Hepatic stellate cell (primary cell): ENCODE results near the gene MEIKIN.
A peak's percentile ranks its signal among the peaks of the same experiment; 100 is the strongest.
"Not testable (repeated sequence)": the region's sequence is repeated elsewhere in the genome, so short reads cannot be mapped to it uniquely, and the experiment has no call there.

Experiments used
- DNase-seq: peaks from one replicate; pipeline ENCODE4 v3.0.0; 2011; ENCODE audit warnings: low spot score

MEIKIN gene

GRCh38 chr5:131810510-131811249 is 134.8 kb downstream of the MEIKIN start:
- peak; percentile 32 for DNase-seq

GRCh38 chr5:131796793-131797693 is 148.4 kb downstream of the MEIKIN start, which contains the start of gene FNIP1:
Gene FNIP1 (minus strand): TSS chr5:131797017. CDS start chr5:131796921, 96 bp downstream.
- DNase-seq: peak; percentile 99

- DNase-seq: peak; percentile 58
Observed at GRCh38 chr5:131795879-131796792, 149.3 kb downstream of the MEIKIN start.

GRCh38 chr5:131795228-131795627 is 150.2 kb downstream of the MEIKIN start:
- DNase-seq: no peak

- DNase-seq: no peak
Observed at GRCh38 chr5:131794586-131794985, 150.9 kb downstream of the MEIKIN start.

- DNase-seq: no peak
Observed at GRCh38 chr5:131792896-131793295, 152.6 kb downstream of the MEIKIN start.

GRCh38 chr5:131791866-131792265 is 153.6 kb downstream of the MEIKIN start:
- no peak for DNase-seq

GRCh38 chr5:131790550-131790949 is 154.9 kb downstream of the MEIKIN start:
- no peak for DNase-seq

GRCh38 chr5:131789765-131790164 is 155.7 kb downstream of the MEIKIN start:
- DNase-seq: no peak

- DNase-seq: no peak
Observed at GRCh38 chr5:131787736-131788135, 157.7 kb downstream of the MEIKIN start.

- DNase-seq: no peak
Observed at GRCh38 chr5:131786900-131787692, 158.4 kb downstream of the MEIKIN start.

- no peak for DNase-seq
Observed at GRCh38 chr5:131786036-131786435, 159.4 kb downstream of the MEIKIN start.

- DNase-seq: no peak
Observed at GRCh38 chr5:131783874-131784273, 161.6 kb downstream of the MEIKIN start.

GRCh38 chr5:131783357-131783756 is 162.1 kb downstream of the MEIKIN start:
- DNase-seq: no peak

- DNase-seq: no peak
Observed at GRCh38 chr5:131782717-131783116, 162.7 kb downstream of the MEIKIN start.

GRCh38 chr5:131778141-131778540 is 167.3 kb downstream of the MEIKIN start:
- not testable (repeated sequence) for DNase-seq

GRCh38 chr5:131776450-131776849 is 169.0 kb downstream of the MEIKIN start:
- DNase-seq: no peak

GRCh38 chr5:131774652-131775367 is 170.7 kb downstream of the MEIKIN start:
- DNase-seq: no peak

- no peak for DNase-seq
Observed at GRCh38 chr5:131773805-131774204, 171.7 kb downstream of the MEIKIN start.

- DNase-seq: no peak
Observed at GRCh38 chr5:131771692-131772091, 173.8 kb downstream of the MEIKIN start.
